Measurements from ENCODE around the gene NRCAM. TPM values are rescaled to one million over a fixed set of nuclear protein-coding genes. Genes with fewer than 3 reads are reported as not detected.

The NRCAM gene
- total and polyA plus RNA-seq, 10 of the 15 experiments (the other 5 are each of a cell fraction or from before 2014, with no cell fraction given): 0.30 to 2.0 (median 1.0) TPM

- TF ChIP-seq ZBTB11 (CRISPR knock-in tag; IDR thresholded peaks at IDR 0.05): no peak
- no peak for TF ChIP-seq IKZF1 (conservative IDR thresholded peaks at IDR 0.05)
- peak; percentile 67 for TF ChIP-seq PKNOX1 (IDR thresholded peaks at IDR 0.05)
- no peak for TF ChIP-seq SUZ12 (IDR thresholded peaks at IDR 0.05; ENCODE audit: unreplicated experiment)
- TF ChIP-seq ZNF622 (IDR thresholded peaks at IDR 0.05): no peak
- TF ChIP-seq CTCF (IDR thresholded peaks at IDR 0.05 in 2 of 3, conservative IDR thresholded peaks at IDR 0.05 in 1 of 3; ENCODE audit: control insufficient read depth in 2 of 3, extremely low read depth in 1 of 3, insufficient read depth in 1 of 3, low read depth in 3 of 3, low read length in 3 of 3): peak; percentile 50 to 73 (median 60); a peak in 5 of 6 replicates
- no peak for TF ChIP-seq NBN (IDR thresholded peaks at IDR 0.05)
- TF ChIP-seq ATF7 (IDR thresholded peaks at IDR 0.05; ENCODE audit: low read depth): 0 out of 2 replicates have a peak, but pooled peaks have one; percentile 19
- TF ChIP-seq ETV6 (conservative IDR thresholded peaks at IDR 0.05 in 1 of 2, IDR thresholded peaks at IDR 0.05 in 1 of 2; ENCODE audit: borderline replicate concordance in 1 of 2, low read depth in 1 of 2): no peak
- TF ChIP-seq MTA2 (IDR thresholded peaks at IDR 0.05; ENCODE audit: low read depth): no peak
- no peak for TF ChIP-seq MYC (IDR thresholded peaks at IDR 0.05; ENCODE audit: insufficient read depth, insufficient read length, insufficient replicate concordance, low read length, severe bottlenecking)
- no peak for TF ChIP-seq BCL11A (IDR thresholded peaks at IDR 0.05; ENCODE audit: low read depth, low read length)
- TF ChIP-seq KDM1A (IDR thresholded peaks at IDR 0.05; ENCODE audit: borderline replicate concordance): no peak
- no peak for TF ChIP-seq WRNIP1 (IDR thresholded peaks at IDR 0.05; ENCODE audit: borderline replicate concordance, low read depth, low read length)
Observed at GRCh38 chr7:108459922-108460551, 3.8 kb upstream of the NRCAM start (continued).
